Inflammatory macrophage (primary cell): ENCODE results near the gene TMEM59L.

Experiments
- DNase-seq, 2 donors: peaks; one replicate each; pipeline ENCODE4 v3.0.0-alpha.2; 2020 to 2022

The TMEM59L gene

GRCh38 chr19:18639706-18640243 is 27.1 kb downstream of the TMEM59L start:
- DNase-seq = no peak

- peak; percentile 71 to 75 for DNase-seq
These were observed 31.7 kb downstream of the TMEM59L start for GRCh38 chr19:18644196-18645034.

GRCh38 chr19:18645035-18645511 is 32.4 kb downstream of the TMEM59L start:
- DNase-seq = no peak

- DNase-seq = no peak
These were observed 34.1 kb downstream of the TMEM59L start for GRCh38 chr19:18646535-18647370.

GRCh38 chr19:18647371-18647767 is 34.7 kb downstream of the TMEM59L start:
- DNase-seq = no peak

GRCh38 chr19:18647807-18648206 is 35.1 kb downstream of the TMEM59L start:
- DNase-seq = no peak

GRCh38 chr19:18648973-18649315 is 36.3 kb downstream of the TMEM59L start:
- DNase-seq = no peak

- peak; percentile 16 to 49 for DNase-seq
These were observed 36.8 kb downstream of the TMEM59L start for GRCh38 chr19:18649371-18650020.

- DNase-seq = no peak
These were observed 37.3 kb downstream of the TMEM59L start for GRCh38 chr19:18650021-18650390.

GRCh38 chr19:18650468-18651041 is 37.9 kb downstream of the TMEM59L start:
- no peak for DNase-seq

- DNase-seq = no peak
These were observed 38.6 kb downstream of the TMEM59L start for GRCh38 chr19:18651300-18651699.

- DNase-seq = no peak
These were observed 39.1 kb downstream of the TMEM59L start for GRCh38 chr19:18651733-18652132.

- DNase-seq = no peak
These were observed 41.2 kb downstream of the TMEM59L start for GRCh38 chr19:18653853-18654252.

GRCh38 chr19:18654469-18654868 is 41.8 kb downstream of the TMEM59L start:
- no peak for DNase-seq

- no peak for DNase-seq
These were observed 42.6 kb downstream of the TMEM59L start for GRCh38 chr19:18655173-18655844.

GRCh38 chr19:18656337-18657086 is 43.8 kb downstream of the TMEM59L start:
- DNase-seq = peak in 1 of 2 donors; percentile 26

GRCh38 chr19:18657590-18658365 is 45.1 kb downstream of the TMEM59L start:
- peak in 1 of 2 donors; percentile 25 for DNase-seq

- DNase-seq = no peak
These were observed 45.7 kb downstream of the TMEM59L start for GRCh38 chr19:18658366-18658855.

GRCh38 chr19:18659281-18660050 is 46.8 kb downstream of the TMEM59L start:
- DNase-seq = peak; percentile 72 to 80
